ENCODE results near the gene HSD3B7.

The HSD3B7 gene

GRCh38 chr16:30996324-30996984, 11.4 kb downstream of the HSD3B7 start:
- no peaks in the 10 kb centered on the region for H3K36me3 ChIP-seq (ENCODE audit: insufficient read depth, low read length)
- H3K27me3 ChIP-seq (ENCODE audit: insufficient read depth, low read length), result no peaks in the 10 kb centered on the region
- H3K9me2 ChIP-seq (ENCODE audit: low read depth, low read length), result no peaks in the 10 kb centered on the region
- H3K27ac ChIP-seq (ENCODE audit: low read depth, low read length, poor library complexity, severe bottlenecking), result no peak overlapping the region
- peak overlapping the region; percentile 68 for H3K9ac ChIP-seq (ENCODE audit: low read length)
- TF ChIP-seq, protein P1, sequence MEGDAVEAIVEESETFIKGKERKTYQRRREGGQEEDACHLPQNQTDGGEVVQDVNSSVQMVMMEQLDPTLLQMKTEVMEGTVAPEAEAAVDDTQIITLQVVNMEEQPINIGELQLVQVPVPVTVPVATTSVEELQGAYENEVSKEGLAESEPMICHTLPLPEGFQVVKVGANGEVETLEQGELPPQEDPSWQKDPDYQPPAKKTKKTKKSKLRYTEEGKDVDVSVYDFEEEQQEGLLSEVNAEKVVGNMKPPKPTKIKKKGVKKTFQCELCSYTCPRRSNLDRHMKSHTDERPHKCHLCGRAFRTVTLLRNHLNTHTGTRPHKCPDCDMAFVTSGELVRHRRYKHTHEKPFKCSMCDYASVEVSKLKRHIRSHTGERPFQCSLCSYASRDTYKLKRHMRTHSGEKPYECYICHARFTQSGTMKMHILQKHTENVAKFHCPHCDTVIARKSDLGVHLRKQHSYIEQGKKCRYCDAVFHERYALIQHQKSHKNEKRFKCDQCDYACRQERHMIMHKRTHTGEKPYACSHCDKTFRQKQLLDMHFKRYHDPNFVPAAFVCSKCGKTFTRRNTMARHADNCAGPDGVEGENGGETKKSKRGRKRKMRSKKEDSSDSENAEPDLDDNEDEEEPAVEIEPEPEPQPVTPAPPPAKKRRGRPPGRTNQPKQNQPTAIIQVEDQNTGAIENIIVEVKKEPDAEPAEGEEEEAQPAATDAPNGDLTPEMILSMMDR (IDR thresholded peaks at IDR 0.05; ENCODE audit: low read length), result no peak
- no peak for TF ChIP-seq EZH2 (IDR thresholded peaks at IDR 0.05; ENCODE audit: borderline replicate concordance, low read length)
- H2AFZ ChIP-seq (ENCODE audit: low read length), result peak overlapping the region; percentile 53; the same call in 1 of the 2 replicates
- H3K9me3 ChIP-seq (ENCODE audit: low read length), result no peaks in the 10 kb centered on the region
- H3F3A ChIP-seq (ENCODE audit: insufficient read depth, low read length), result no peaks in the 10 kb centered on the region
- H3K79me2 ChIP-seq (ENCODE audit: insufficient read depth, low read length), result no peaks in the 10 kb centered on the region
- H4K20me1 ChIP-seq (ENCODE audit: insufficient read depth, low read length), result no peaks in the 10 kb centered on the region
- H3K4me3 ChIP-seq (ENCODE audit: low read depth, low read length, poor library complexity, severe bottlenecking), result peak overlapping the region; percentile 69
- peaks cover 28% of the 10 kb centered on the region for H3K4me1 ChIP-seq (ENCODE audit: insufficient read depth, low read length, severe bottlenecking)
- H3K4me2 ChIP-seq (ENCODE audit: low read length), result peak overlapping the region; percentile 81

- H2AFZ ChIP-seq (ENCODE audit: low read length), result peak overlapping the region; percentile 53; the same call in 1 of the 2 replicates
- H4K20me1 ChIP-seq (ENCODE audit: insufficient read depth, low read length), result no peaks in the 10 kb centered on the region
- TF ChIP-seq, protein P1 (IDR thresholded peaks at IDR 0.05; ENCODE audit: low read length), result no peak
- TF ChIP-seq EZH2 (IDR thresholded peaks at IDR 0.05; ENCODE audit: borderline replicate concordance, low read length), result no peak
- no peaks in the 10 kb centered on the region for H3K9me2 ChIP-seq (ENCODE audit: low read depth, low read length)
- H3F3A ChIP-seq (ENCODE audit: insufficient read depth, low read length), result no peaks in the 10 kb centered on the region
- H3K79me2 ChIP-seq (ENCODE audit: insufficient read depth, low read length), result no peaks in the 10 kb centered on the region
- no peaks in the 10 kb centered on the region for H3K27me3 ChIP-seq (ENCODE audit: insufficient read depth, low read length)
- no peaks in the 10 kb centered on the region for H3K36me3 ChIP-seq (ENCODE audit: insufficient read depth, low read length)
- H3K9ac ChIP-seq (ENCODE audit: low read length), result peak overlapping the region; percentile 68
- peak overlapping the region; percentile 69 for H3K4me3 ChIP-seq (ENCODE audit: low read depth, low read length, poor library complexity, severe bottlenecking)
- H3K4me1 ChIP-seq (ENCODE audit: insufficient read depth, low read length, severe bottlenecking), result peaks cover 26% of the 10 kb centered on the region
- no peak overlapping the region for H3K27ac ChIP-seq (ENCODE audit: low read depth, low read length, poor library complexity, severe bottlenecking)
- H3K9me3 ChIP-seq (ENCODE audit: low read length), result no peaks in the 10 kb centered on the region
- H3K4me2 ChIP-seq (ENCODE audit: low read length), result peak overlapping the region; percentile 81
These were observed 12.1 kb downstream of the HSD3B7 start for GRCh38 chr16:30996985-30997724.

GRCh38 chr16:30997725-30998711, 13.0 kb downstream of the HSD3B7 start:
- Histone ChIP-seq H3K4me3 (ENCODE audit: low read depth, low read length, poor library complexity, severe bottlenecking) (peak overlapping the region; percentile 69), H4K20me1 (ENCODE audit: insufficient read depth, low read length) (no peaks in the 10 kb centered on the region), H3F3A (ENCODE audit: insufficient read depth, low read length) (no peaks in the 10 kb centered on the region), H2AFZ (ENCODE audit: low read length) (no peak overlapping the region), H3K9ac (ENCODE audit: low read length) (no peak overlapping the region; the same call in 1 of the 2 replicates), H3K9me3 (ENCODE audit: low read length) (no peaks in the 10 kb centered on the region), H3K27ac (ENCODE audit: low read depth, low read length, poor library complexity, severe bottlenecking) (no peak overlapping the region), H3K79me2 (ENCODE audit: insufficient read depth, low read length) (no peaks in the 10 kb centered on the region), H3K4me2 (ENCODE audit: low read length) (peak overlapping the region; percentile 69), H3K9me2 (ENCODE audit: low read depth, low read length) (no peaks in the 10 kb centered on the region), H3K27me3 (ENCODE audit: insufficient read depth, low read length) (no peaks in the 10 kb centered on the region), H3K4me1 (ENCODE audit: insufficient read depth, low read length, severe bottlenecking) (peaks cover 17% of the 10 kb centered on the region), H3K36me3 (ENCODE audit: insufficient read depth, low read length) (no peaks in the 10 kb centered on the region)
- TF ChIP-seq, protein P1 (IDR thresholded peaks at IDR 0.05; ENCODE audit: low read length), result no peak
- TF ChIP-seq EZH2 (IDR thresholded peaks at IDR 0.05; ENCODE audit: borderline replicate concordance, low read length), result no peak
